SJCRH30 (cell line): ENCODE data around the gene MRPL2. TPM values are rescaled to one million over a fixed set of nuclear protein-coding genes. Genes with fewer than 3 reads are reported as not detected.
A peak's percentile ranks its signal among the peaks of the same experiment; 100 is the strongest.

Experiments used
- DNase-seq, 2 experiments: peaks; one replicate each; pipeline ENCODE4 v3.0.0-alpha.2; 2015 to 2020
- H3K27ac ChIP-seq: fragments of 250-450 bp; sonication (Bioruptor Pico); 2 replicates; pipeline ENCODE4 v1.5.1; 2020; ENCODE audit warnings: mild to moderate bottlenecking, moderate library complexity
- H3K27me3 ChIP-seq: fragments of 250-450 bp; sonication (Bioruptor Pico); 2 replicates; pipeline ENCODE4 v1.5.1; 2020; ENCODE audit warnings: mild to moderate bottlenecking, moderate library complexity
- H3K36me3 ChIP-seq: fragments of 250-450 bp; sonication (Bioruptor Pico); 2 replicates; pipeline ENCODE4 v1.5.1; 2020; ENCODE audit warnings: mild to moderate bottlenecking, moderate library complexity
- H3K4me1 ChIP-seq: fragments of 250-450 bp; sonication (Bioruptor Pico); 2 replicates; pipeline ENCODE4 v1.5.1; 2020; ENCODE audit warnings: mild to moderate bottlenecking, moderate library complexity
- H3K4me3 ChIP-seq: fragments of 250-450 bp; sonication (Bioruptor Pico); 2 replicates; pipeline ENCODE4 v1.5.1; 2020; ENCODE audit warnings: mild to moderate bottlenecking, moderate library complexity
- H3K9me3 ChIP-seq: fragments of 250-450 bp; sonication (Bioruptor Pico); replicated peaks from 2 replicates; pipeline ENCODE4 v1.5.1; 2020; ENCODE audit warnings: mild to moderate bottlenecking, moderate library complexity
- total RNA-seq: library from RNA; depleted of rRNA; stranded (reverse); fragments of >200 nt; shearing (Covaris generic); gene quantifications from 2 replicates; pipeline ENCODE4 v1.2.3, GENCODE V29; 2014; rRNA removed

MRPL2 gene
- total RNA-seq, 1 experiment from 2014 or later, result 26.2 TPM

- Histone ChIP-seq H3K36me3 (peaks cover 25% of the 10 kb centered on the region), H3K4me1 (0 out of 2 replicates have a peak, but pooled peaks cover 3% of the 10 kb centered on the region), H3K27ac (no peak overlapping the region), H3K9me3 (no peaks in the 10 kb centered on the region), H3K4me3 (no peak overlapping the region), H3K27me3 (no peaks in the 10 kb centered on the region)
- peak; percentile 25 to 41 for DNase-seq
Observed at GRCh38 chr6:43009124-43009523, 50.1 kb downstream of the MRPL2 start.

- Histone ChIP-seq H3K4me3 (no peak overlapping the region), H3K9me3 (no peaks in the 10 kb centered on the region), H3K4me1 (no peaks in the 10 kb centered on the region), H3K27me3 (no peaks in the 10 kb centered on the region), H3K36me3 (peaks cover 25% of the 10 kb centered on the region), H3K27ac (no peak overlapping the region)
- DNase-seq, result no peak
Observed at GRCh38 chr6:43007126-43007525, 52.1 kb downstream of the MRPL2 start.

GRCh38 chr6:43006251-43006650, 53.0 kb downstream of the MRPL2 start:
- no peak for DNase-seq
- Histone ChIP-seq H3K36me3 (peaks cover 22% of the 10 kb centered on the region), H3K4me3 (no peak overlapping the region), H3K27ac (no peak overlapping the region), H3K9me3 (no peaks in the 10 kb centered on the region), H3K4me1 (no peaks in the 10 kb centered on the region), H3K27me3 (no peaks in the 10 kb centered on the region)

- no peak overlapping the region for H3K4me3 ChIP-seq
- peaks cover 22% of the 10 kb centered on the region for H3K36me3 ChIP-seq
- no peaks in the 10 kb centered on the region for H3K27me3 ChIP-seq
- no peak overlapping the region for H3K27ac ChIP-seq
- DNase-seq, result no peak
- H3K4me1 ChIP-seq, result no peaks in the 10 kb centered on the region
- no peaks in the 10 kb centered on the region for H3K9me3 ChIP-seq
Observed at GRCh38 chr6:43005844-43006243, 53.4 kb downstream of the MRPL2 start.

Other genes with a start within 250 kb of the MRPL2 start
- 140 and 147 TPM in 2 replicates for gene RPL7L1, start 179.8 kb downstream of the MRPL2 start, total RNA-seq
- gene PTCRA, start 143.4 kb downstream of the MRPL2 start, total RNA-seq, result not detected in 2 replicates
- gene CNPY3, start 130.0 kb downstream of the MRPL2 start, total RNA-seq, result 40.9 and 45.3 TPM in 2 replicates
- 0.15 TPM in 1 of 2 replicates, not detected in the other for gene GNMT, start 98.7 kb downstream of the MRPL2 start, total RNA-seq
- 11.4 and 11.5 TPM in 2 replicates for gene PEX6, start 80.3 kb downstream of the MRPL2 start, total RNA-seq
- gene PPP2R5D, start 74.9 kb downstream of the MRPL2 start, total RNA-seq, result 70.2 and 71.9 TPM in 2 replicates
- 67.6 and 81.1 TPM in 2 replicates for gene MEA1, start 45.5 kb downstream of the MRPL2 start, total RNA-seq
- gene KLHDC3, start 45.2 kb downstream of the MRPL2 start, total RNA-seq, result 115 and 123 TPM in 2 replicates
- gene RRP36, start 37.8 kb downstream of the MRPL2 start, total RNA-seq, result 95.4 and 95.8 TPM in 2 replicates
- 14.8 and 15.2 TPM in 2 replicates for gene CUL7, start 5.6 kb downstream of the MRPL2 start, total RNA-seq
- gene KLC4, start 197 bp upstream of the MRPL2 start, total RNA-seq, result 10.5 and 13.2 TPM in 2 replicates
- 84.2 and 88.3 TPM in 2 replicates for gene PTK7, start 16.9 kb upstream of the MRPL2 start, total RNA-seq
- gene SRF, start 111.8 kb upstream of the MRPL2 start, total RNA-seq, result 23.5 and 25.8 TPM in 2 replicates
- 14.1 and 14.5 TPM in 2 replicates for gene CUL9, start 122.8 kb upstream of the MRPL2 start, total RNA-seq
- 23.8 and 31.4 TPM in 2 replicates for gene DNPH1, start 170.0 kb upstream of the MRPL2 start, total RNA-seq
- gene TTBK1, start 184.0 kb upstream of the MRPL2 start, total RNA-seq, result not detected in 2 replicates
- gene SLC22A7, start 238.8 kb upstream of the MRPL2 start, total RNA-seq, result not detected in 2 replicates
- gene CRIP3, start 249.4 kb upstream of the MRPL2 start, total RNA-seq, result not detected in 2 replicates